Dermis microvascular lymphatic vessel endothelial cell (primary cell): Measurements from ENCODE around the gene CERT1. TPM values are rescaled to one million over a fixed set of nuclear protein-coding genes. Genes with fewer than 3 reads are reported as not detected.
"Not testable (repeated sequence)": the region's sequence is repeated elsewhere in the genome, so short reads cannot be mapped to it uniquely, and the experiment has no call there.

Experiments used
- DNase-seq, 2 donors: peaks; one replicate each; pipeline versions ENCODE4 v3.0.0 to v3.0.0-alpha.2; 2010; ENCODE audit warnings: low read depth in 2 of 2
- total RNA-seq: library from RNA; depleted of rRNA; stranded (reverse); fragments of >200 nt; gene quantifications from 2 replicates; pipeline ENCODE4 v1.2.1, GENCODE V29; 2014

Gene CERT1
- total RNA-seq, 1 donor from 2014 or later, result 20.0 TPM

GRCh38 chr5:75351139-75351926 is 160.1 kb downstream of the CERT1 start:
- DNase-seq, result no peak

DNA sequence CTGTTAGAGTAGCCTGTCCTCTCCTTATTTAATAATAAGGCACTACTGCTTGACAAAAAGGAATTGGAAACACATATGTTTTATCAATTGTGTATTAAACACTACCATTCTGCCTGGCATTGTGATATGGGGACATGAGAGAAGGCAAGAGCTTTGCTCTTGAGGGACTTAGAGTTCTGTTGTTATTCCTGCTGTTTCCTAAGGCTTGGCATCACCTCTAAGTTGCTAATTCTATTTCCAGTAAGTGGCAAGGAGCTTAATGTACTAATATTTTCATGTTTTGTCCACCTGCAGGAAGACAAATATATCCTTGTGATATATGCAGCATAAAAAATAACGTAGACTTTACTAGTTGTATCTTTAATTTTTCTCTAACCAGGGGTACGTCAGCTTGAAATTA is 161.8 kb downstream of the CERT1 start:
- DNase-seq, result no peak

DNA sequence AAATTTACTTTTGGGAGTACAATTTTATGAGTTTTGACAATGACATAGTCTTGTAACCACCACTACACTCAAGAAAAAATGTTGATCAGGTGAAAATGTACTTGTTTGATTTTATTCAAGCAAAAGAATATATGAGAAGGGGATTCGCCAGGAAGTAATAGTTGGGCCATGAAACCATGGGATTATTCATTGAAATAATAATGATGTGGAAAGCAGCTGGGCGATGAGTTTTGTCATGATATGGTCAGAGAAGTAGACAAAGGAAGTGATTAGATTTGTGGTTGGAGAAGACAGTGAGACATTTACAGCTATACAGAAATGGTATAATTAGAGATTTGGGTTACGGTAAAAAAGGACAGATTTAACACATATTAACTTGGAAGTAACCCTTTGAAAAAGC is 163.2 kb downstream of the CERT1 start:
- no peak for DNase-seq

DNA sequence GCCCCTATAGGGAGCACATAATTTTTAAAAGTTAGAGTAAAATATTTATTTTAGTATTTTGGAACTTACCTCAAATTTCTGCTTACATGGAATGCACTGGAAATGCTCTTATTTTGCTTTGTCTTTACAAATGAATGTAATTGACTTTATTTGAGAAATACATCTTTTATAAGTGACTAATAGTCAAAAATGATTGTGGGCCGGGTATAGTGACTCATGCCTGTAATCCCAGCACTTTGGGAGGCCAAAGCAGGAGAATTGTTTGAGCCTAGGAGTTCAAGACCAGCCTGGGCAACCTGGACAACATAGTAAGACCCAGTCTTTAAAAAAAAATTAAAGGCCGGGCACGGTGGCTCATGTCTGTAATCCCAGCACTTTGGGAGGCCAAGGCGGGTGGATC is 168.6 kb downstream of the CERT1 start:
- no peak for DNase-seq

- DNase-seq, result no peak
Measured at GRCh38 chr5:75341934-75342333, 169.5 kb downstream of the CERT1 start.

DNA sequence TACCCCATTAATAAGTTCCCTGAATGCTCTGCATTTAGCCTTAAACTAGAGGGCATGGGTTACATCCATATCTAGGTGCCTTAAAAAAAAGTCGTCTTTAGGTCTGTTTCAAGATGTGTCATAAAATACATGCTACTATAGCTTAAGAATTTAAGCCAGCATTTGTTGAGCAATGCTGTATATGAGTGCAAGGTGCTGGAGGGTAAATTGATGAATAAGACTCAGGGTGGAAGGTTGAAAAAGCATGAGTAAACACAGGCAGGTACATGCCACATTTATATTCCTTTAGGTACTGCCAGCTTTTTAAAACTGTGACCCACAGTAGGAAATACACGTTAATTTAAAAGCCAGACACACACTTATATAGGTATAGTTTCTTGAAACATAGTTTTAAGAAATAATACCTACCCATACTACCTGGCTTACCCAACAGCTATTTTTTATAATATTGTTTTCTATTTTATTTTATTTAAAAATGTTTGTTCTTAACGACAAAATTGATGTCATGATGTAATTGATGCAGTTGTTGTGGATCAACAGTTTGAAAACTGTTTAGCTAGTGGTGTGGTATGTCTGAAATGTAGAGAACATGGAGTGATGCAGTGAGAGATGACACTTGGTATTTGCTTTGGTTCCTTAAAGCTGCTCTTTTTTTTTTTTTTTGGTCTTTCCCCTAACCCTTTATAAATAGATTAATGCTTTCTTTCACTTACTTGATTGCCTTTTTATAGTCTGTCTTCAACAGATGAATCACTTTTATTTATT is 170.5 kb downstream of the CERT1 start:
- DNase-seq, result no peak

DNA sequence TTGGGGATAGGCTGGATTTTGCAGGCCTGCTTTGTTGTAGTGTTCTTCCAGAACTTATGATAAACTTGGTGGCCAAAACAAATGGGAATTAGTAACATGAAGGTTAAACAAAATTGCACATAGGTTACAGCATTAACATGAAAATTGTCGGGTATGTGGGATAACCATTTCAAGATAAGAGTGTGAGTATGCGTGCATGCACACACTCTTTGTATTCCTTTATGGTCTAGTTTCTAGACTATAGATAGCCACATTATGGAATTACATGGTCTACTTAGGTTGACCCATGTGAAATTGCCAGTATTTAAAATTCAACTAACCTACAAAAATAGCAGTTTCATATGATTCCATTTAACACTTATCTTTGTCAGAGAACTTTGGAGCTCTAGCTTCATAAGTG is 173.0 kb downstream of the CERT1 start:
- DNase-seq, result no peak

GRCh38 chr5:75337366-75338021 is 173.9 kb downstream of the CERT1 start:
- DNase-seq, result peak; percentile 2 to 19

DNA sequence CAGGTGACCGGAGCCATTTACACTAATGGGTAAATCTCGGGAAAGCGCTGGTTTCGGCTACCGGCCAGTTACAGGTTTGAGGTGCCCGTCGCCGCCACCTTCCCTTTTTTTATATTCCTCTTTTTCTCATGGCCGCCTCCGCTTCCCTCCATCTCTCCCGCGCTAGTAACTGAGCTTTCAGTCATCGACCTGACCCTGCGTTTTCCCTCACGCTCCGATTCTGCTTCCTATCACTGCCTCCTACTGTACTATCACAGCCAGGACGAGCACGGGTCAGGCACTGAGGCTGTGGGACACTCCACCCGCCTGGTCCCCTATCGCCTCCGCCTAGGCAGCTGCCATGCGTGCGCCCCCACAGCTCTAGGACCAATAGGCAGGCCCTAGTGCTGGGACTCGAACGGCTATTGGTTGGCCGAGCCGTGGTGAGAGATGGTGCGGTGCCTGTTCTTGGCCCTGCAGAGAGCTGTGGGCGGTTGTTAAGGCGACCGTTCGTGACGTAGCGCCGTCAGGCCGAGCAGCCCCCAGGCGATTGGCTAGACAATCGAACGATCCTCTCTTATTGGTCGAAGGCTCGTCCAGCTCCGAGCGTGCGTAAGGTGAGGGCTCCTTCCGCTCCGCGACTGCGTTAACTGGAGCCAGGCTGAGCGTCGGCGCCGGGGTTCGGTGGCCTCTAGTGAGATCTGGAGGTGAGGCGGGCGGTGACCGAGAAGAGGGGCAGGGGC is 174.7 kb downstream of the CERT1 start, which contains the start of gene HMGCR:
Gene HMGCR (plus strand): TSS at position 606 of the 722 bp plus-strand sequence. CDS start 5,386 bp downstream, outside the sequence.
- peak; percentile 99 to 100 for DNase-seq

DNA sequence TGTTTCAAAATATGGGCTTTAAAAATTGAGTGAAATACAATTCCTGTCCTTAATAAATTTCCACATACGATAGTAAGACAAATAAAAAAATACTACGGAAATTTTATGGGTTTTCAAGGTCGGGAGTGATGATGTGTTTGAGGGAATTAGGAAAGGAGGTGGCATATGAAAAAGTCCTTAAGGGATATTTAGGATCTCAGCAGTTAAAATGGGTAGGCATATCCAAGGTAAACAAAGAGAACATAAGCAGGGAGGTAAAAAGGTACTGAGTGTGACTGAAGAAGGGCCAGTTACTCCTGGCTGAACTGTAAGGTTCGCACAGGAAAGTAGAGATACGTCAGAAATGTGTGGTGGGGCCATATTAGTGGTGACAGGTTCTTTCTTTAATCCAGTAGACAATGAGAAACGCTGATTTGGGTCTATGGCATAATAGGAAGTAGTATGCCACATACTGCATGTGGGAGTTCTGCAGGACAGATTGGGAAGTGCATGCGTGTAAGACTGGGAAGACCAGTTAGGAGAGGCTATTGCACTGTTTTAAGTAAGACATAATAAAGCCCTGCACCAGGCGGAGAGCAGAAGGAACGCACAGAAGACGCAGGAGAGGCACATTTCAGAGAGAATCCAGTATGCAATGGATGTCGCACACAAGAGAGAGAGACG is 175.3 kb downstream of the CERT1 start:
- peak; percentile 67 to 79 for DNase-seq

DNA sequence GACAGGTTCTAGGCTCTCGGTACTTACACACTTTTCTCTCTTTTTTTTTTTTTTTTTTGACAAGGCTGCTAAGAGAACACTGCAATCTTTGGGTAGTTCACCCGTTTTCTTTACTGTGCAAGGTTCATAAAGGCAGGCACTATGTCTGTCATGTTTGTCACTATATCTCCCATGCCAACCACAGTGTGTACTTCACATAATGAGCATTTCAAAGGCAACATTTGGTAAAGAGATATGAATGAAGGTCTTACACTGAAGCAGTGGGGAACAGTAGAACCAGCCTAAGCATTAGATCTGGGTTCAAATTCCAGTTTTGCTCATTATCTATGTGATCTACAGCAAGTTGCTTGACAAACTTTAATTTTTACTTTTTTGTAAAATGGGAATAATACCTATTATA is 175.9 kb downstream of the CERT1 start:
- no peak for DNase-seq

DNA sequence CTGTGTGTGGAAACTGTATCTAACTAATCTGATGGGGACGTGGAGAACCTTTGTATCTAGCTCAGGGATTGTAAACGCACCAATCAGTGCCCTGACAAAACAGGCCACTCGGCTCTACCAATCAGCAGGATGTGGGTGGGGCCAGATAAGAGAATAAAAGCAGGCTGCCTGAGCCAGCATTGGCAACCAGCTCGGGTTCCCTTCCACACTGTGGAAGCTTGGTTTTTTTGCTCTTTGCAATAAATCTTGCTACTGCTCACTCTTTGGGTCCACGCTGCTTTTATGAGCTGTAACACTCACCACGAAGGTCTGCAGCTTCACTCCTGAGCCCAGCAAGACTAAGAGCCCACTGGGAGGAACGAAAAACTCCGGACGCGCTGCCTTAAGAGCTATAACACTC is 177.0 kb downstream of the CERT1 start:
- DNase-seq, result not testable (repeated sequence)

DNA sequence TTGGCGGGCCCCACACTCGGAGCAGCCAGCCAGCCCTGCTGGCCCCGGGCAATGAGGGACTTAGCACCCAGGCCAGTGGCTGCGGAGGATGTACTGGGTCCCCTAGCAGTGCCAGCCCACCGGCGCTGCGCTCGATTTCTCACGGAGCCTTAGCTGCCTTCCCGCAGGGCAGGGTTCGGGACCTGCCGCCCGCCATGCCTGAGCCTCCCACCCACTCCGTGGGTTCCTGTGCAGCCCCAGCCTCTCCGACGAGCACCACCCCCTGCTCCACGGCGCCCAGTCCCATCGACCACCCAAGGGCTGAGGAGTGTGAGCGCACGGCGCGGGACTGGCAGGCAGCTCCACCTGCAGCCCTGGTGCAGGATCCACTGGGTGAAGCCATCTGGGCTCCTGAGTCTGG is 177.7 kb downstream of the CERT1 start:
- DNase-seq, result not testable (repeated sequence)

DNA sequence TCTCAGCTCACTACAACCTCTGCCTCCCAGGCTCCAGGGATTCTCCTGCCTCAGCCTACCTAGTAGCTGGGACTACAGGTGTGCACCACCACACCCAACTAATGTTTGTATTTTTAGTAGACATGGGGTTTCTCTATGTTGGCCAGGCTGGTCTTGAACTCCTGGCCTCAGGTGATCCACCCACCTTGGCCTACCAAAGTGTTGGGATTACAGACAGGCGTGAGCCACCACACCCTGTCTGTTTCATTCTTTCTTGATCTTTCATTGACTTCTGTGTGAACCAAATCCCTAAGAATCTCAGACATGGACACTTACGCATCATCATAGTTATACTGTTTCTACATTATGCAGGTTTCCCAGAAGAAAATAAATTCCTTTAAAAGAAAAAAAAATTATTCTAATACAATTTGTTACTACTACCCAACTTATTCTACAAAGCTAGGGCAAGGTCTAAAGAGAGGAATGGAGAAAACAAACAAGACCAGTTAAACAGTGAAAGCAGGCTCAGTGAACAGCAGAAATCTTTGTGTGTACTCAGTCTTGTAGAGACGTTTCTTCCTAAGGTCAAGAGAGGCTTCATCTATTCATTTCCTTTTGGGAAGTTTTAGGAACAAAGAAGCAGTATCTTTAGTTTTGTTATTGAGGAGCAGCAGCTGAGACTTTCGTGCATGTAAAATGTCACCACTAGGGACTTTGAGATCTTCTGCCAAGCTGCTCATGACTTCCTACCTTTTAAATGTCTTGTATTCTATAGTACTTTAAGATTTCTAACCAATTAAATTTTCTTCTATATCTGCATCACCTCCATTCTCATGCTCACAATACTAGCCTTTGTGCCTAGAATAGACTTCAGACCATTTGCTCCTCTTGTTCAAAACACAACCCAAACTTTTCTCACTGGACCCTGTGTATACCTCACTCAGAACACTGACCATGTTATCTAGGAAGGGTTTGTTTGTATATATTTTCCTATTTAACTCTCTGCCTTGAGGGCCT is 180.0 kb downstream of the CERT1 start:
- no peak for DNase-seq

DNA sequence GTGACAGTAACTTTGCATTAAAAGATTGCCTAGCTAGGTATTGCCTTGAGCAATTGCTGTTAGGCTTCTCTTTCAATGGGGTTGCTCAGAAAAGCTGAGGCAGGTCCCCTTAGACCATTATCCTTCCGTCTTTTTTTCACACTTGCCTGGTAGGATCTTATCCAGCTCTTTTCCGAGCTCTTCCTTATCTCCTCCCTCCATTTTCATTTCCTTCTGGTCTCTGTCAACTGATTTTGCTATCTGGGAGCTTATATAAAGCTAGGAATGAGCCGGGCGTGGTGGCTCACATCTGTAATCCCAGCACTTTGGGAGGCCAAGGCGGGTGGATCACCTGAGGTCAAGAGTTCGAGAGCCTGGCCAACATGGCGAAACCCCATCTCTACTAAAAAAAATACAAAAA is 181.0 kb downstream of the CERT1 start:
- no peak for DNase-seq

Other genes with a start within 250 kb of the CERT1 start
- 62.6 and 87.3 TPM in 2 replicates for gene HMGCR, start 174.4 kb downstream of the CERT1 start, total RNA-seq
- gene POLK, start 262 bp upstream of the CERT1 start, total RNA-seq, result 22.0 and 27.8 TPM in 2 replicates
- 0.38 and 0.51 TPM in 2 replicates for gene ANKDD1B, start 99.8 kb upstream of the CERT1 start, total RNA-seq
- gene POC5, start 205.8 kb upstream of the CERT1 start, total RNA-seq, result 7.4 and 7.5 TPM in 2 replicates